Mucosa of rectum (tissue), 2 donors: ENCODE measurements around the gene BAZ2B.
"Not testable (repeated sequence)": the region's sequence is repeated elsewhere in the genome, so short reads cannot be mapped to it uniquely, and the experiment has no call there.

Source experiments
- H3K27ac ChIP-seq, 2 donors: one replicate each; pipeline ENCODE4 v1.7.0; 2013; ENCODE audit warnings: inconsistent platforms in 2 of 2, low read depth in 2 of 2, low read length in 2 of 2
- H3K27me3 ChIP-seq, 2 donors: one replicate each; pipeline ENCODE4 v1.7.0; 2013; ENCODE audit warnings: low read length in 2 of 2; ENCODE audit not compliant: control insufficient read depth in 2 of 2, insufficient read depth in 2 of 2
- H3K36me3 ChIP-seq, 2 donors: one replicate each; pipeline ENCODE4 v1.7.0; 2013; ENCODE audit warnings: low read length in 2 of 2; ENCODE audit not compliant: control insufficient read depth in 2 of 2, insufficient read depth in 2 of 2
- H3K4me1 ChIP-seq, 2 donors: one replicate each; pipeline ENCODE4 v1.7.0; 2013; ENCODE audit warnings: low read length in 2 of 2, mild to moderate bottlenecking in 1 of 2; ENCODE audit not compliant: control insufficient read depth in 2 of 2, insufficient read depth in 2 of 2
- H3K4me3 ChIP-seq, 2 donors: one replicate each; pipeline ENCODE4 v1.7.0; 2013; ENCODE audit warnings: low read length in 2 of 2
- H3K9ac ChIP-seq, 2 donors: one replicate each; pipeline ENCODE4 v1.7.0; 2013; ENCODE audit warnings: low read length in 2 of 2, low read depth in 1 of 2, mild to moderate bottlenecking in 1 of 2
- H3K9me3 ChIP-seq, 2 donors: one replicate each; pipeline ENCODE4 v1.7.0; 2013; ENCODE audit warnings: low read length in 2 of 2; ENCODE audit not compliant: control insufficient read depth in 2 of 2
- donor health status: healthy.
- donor health status: Normal muscosa, but diverticular disease.

BAZ2B gene

GRCh38 chr2:159409116-159409800 lies 207.1 kb downstream of the BAZ2B start:
- Histone ChIP-seq H3K4me3 (no peak overlapping the region), H3K27me3 (no peaks in the 10 kb centered on the region), H3K9me3 (no peaks in the 10 kb centered on the region), H3K27ac (no peak overlapping the region), H3K9ac (no peak overlapping the region), H3K4me1 (no peaks in the 10 kb centered on the region), H3K36me3 (peaks cover 17 to 19% of the 10 kb centered on the region in 2 donors)

- no peaks in the 10 kb centered on the region for H3K4me1 ChIP-seq
- no peak overlapping the region for H3K27ac ChIP-seq
- no peaks in the 10 kb centered on the region for H3K9me3 ChIP-seq
- no peak overlapping the region for H3K4me3 ChIP-seq
- H3K9ac ChIP-seq: no peak overlapping the region
- no peaks in the 10 kb centered on the region for H3K27me3 ChIP-seq
- H3K36me3 ChIP-seq: peaks cover 4 to 15% of the 10 kb centered on the region in 2 donors
Measured at GRCh38 chr2:159402790-159403189, 213.6 kb downstream of the BAZ2B start.

- not testable (repeated sequence) for H3K9ac ChIP-seq, H3K4me3 ChIP-seq, H3K27ac ChIP-seq, H3K9me3 ChIP-seq, H3K4me1 ChIP-seq, H3K27me3 ChIP-seq
- peaks cover 4 to 15% of the 10 kb centered on the region in 2 donors for H3K36me3 ChIP-seq
Measured at GRCh38 chr2:159402160-159402559, 214.2 kb downstream of the BAZ2B start.

- Histone ChIP-seq H3K27ac (no peak overlapping the region), H3K36me3 (peaks cover 6 to 19% of the 10 kb centered on the region in 2 donors), H3K9ac (no peak overlapping the region), H3K4me1 (no peaks in the 10 kb centered on the region), H3K27me3 (no peaks in the 10 kb centered on the region), H3K4me3 (no peak overlapping the region), H3K9me3 (no peaks in the 10 kb centered on the region)
Measured at GRCh38 chr2:159399716-159400415, 216.5 kb downstream of the BAZ2B start.

- Histone ChIP-seq H3K27ac (no peak overlapping the region), H3K9me3 (no peaks in the 10 kb centered on the region), H3K36me3 (peaks cover 17 to 27% of the 10 kb centered on the region in 2 donors), H3K4me3 (no peak overlapping the region), H3K9ac (no peak overlapping the region), H3K27me3 (no peaks in the 10 kb centered on the region), H3K4me1 (no peaks in the 10 kb centered on the region)
Measured at GRCh38 chr2:159396799-159397198, 219.5 kb downstream of the BAZ2B start.

- H3K4me3 ChIP-seq: no peak overlapping the region
- H3K9me3 ChIP-seq: no peaks in the 10 kb centered on the region
- H3K9ac ChIP-seq: no peak overlapping the region
- peaks cover 28 to 42% of the 10 kb centered on the region in 2 donors for H3K36me3 ChIP-seq
- no peak overlapping the region for H3K27ac ChIP-seq
- H3K4me1 ChIP-seq: peaks cover 5 to 14% of the 10 kb centered on the region in 2 donors
- no peaks in the 10 kb centered on the region for H3K27me3 ChIP-seq
Measured at GRCh38 chr2:159382447-159383028, 233.8 kb downstream of the BAZ2B start.

GRCh38 chr2:159381574-159381973 lies 234.8 kb downstream of the BAZ2B start:
- no peak overlapping the region for H3K4me3 ChIP-seq
- H3K27ac ChIP-seq: no peak overlapping the region
- no peak overlapping the region for H3K9ac ChIP-seq
- no peaks in the 10 kb centered on the region for H3K27me3 ChIP-seq
- peaks cover 26 to 40% of the 10 kb centered on the region in 2 donors for H3K36me3 ChIP-seq
- H3K9me3 ChIP-seq: no peaks in the 10 kb centered on the region
- peaks cover 5 to 14% of the 10 kb centered on the region in 2 donors for H3K4me1 ChIP-seq

- Histone ChIP-seq H3K27ac (no peak overlapping the region), H3K27me3 (no peaks in the 10 kb centered on the region), H3K4me3 (no peak overlapping the region), H3K9me3 (no peaks in the 10 kb centered on the region), H3K4me1 (peaks cover 5 to 14% of the 10 kb centered on the region in 2 donors), H3K36me3 (peaks cover 23 to 32% of the 10 kb centered on the region in 2 donors), H3K9ac (no peak overlapping the region)
Measured at GRCh38 chr2:159380685-159381239, 235.6 kb downstream of the BAZ2B start.

GRCh38 chr2:159379181-159379580 lies 237.2 kb downstream of the BAZ2B start:
- Histone ChIP-seq H3K27ac (no peak overlapping the region), H3K4me3 (no peak overlapping the region), H3K4me1 (peaks cover 5 to 14% of the 10 kb centered on the region in 2 donors), H3K9ac (no peak overlapping the region), H3K36me3 (peaks cover 21 to 24% of the 10 kb centered on the region in 2 donors), H3K27me3 (no peaks in the 10 kb centered on the region), H3K9me3 (no peaks in the 10 kb centered on the region)

GRCh38 chr2:159375241-159375640 lies 241.1 kb downstream of the BAZ2B start:
- H3K36me3 ChIP-seq: peaks cover 29 to 33% of the 10 kb centered on the region in 2 donors
- H3K27ac ChIP-seq: no peak overlapping the region
- H3K4me1 ChIP-seq: peaks cover 0 to 1% of the 10 kb centered on the region in 2 donors
- H3K9ac ChIP-seq: no peak overlapping the region
- no peak overlapping the region for H3K4me3 ChIP-seq
- no peaks in the 10 kb centered on the region for H3K9me3 ChIP-seq
- H3K27me3 ChIP-seq: no peaks in the 10 kb centered on the region
